LNCaP clone FGC (cell line): ENCODE measurements around the gene TJP1.

ENCODE experiments used
- DNase-seq: peaks from one replicate; pipeline ENCODE4 v3.0.0-alpha.2; 2011; ENCODE audit warnings: low read depth
- H3K4me3 ChIP-seq: 2 replicates; pipeline ENCODE4 v1.5.1; 2011; ENCODE audit warnings: mild to moderate bottlenecking, low read depth, low read length, control low read depth
- CTCF ChIP-seq: IDR thresholded peaks from 2 replicates; pipeline ENCODE4 v1.5.1; 2012; ENCODE audit warnings: mild to moderate bottlenecking; ENCODE audit not compliant: control insufficient read depth, insufficient read depth; ENCODE audit errors: extremely low read depth

TJP1 gene

GRCh38 chr15:29682361-29682760 lies 139.9 kb downstream of the TJP1 start:
- no peak for TF ChIP-seq CTCF
- no peak for DNase-seq
- H3K4me3 ChIP-seq, result no peak overlapping the region

- no peak for TF ChIP-seq CTCF
- no peak for DNase-seq
These were observed 140.3 kb downstream of the TJP1 start for GRCh38 chr15:29681946-29682345.

DNA sequence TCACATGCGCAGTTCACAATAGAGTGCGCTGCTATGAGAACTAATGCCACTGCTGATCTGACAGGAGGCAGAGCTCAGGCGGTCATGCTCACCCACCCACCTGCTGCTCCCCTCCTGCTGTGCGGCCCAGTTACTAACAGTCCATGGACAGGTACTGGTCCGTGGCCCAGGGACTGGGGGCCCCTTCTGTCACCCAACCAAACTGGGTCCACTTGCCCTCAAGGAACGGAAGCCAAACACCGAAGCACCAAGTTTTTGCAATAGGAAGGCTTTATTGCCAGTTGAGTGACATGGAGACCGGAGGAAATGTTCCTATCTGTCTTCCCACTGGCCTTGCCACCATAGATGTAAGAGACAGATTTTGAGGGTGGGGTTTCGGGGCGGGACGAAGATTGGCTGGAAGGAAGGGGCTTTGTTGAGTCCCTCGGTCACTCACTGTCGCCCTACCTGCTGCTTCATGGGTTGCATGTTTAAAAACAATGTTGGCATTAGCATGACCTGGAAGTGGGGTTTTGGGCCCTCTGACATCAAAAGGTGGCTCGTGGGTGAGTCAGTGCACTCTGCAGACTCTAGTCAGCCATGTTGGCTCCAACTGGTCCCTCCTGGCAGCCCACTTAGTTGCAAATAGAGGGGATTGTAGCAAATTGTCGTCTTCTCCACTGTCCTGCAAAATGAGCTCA lies 141.0 kb downstream of the TJP1 start:
- H3K4me3 ChIP-seq, result no peak overlapping the region
- DNase-seq, result no peak
- no peak for TF ChIP-seq CTCF

More at GRCh38 chr15:29681946-29682345, 140.3 kb downstream of the TJP1 start:
- no peak overlapping the region for H3K4me3 ChIP-seq

- 0 out of 2 replicates have a peak, but pooled peaks have one; percentile 14 for TF ChIP-seq CTCF
- no peak overlapping the region for H3K4me3 ChIP-seq
- DNase-seq, result no peak
These were observed 141.7 kb downstream of the TJP1 start for GRCh38 chr15:29680465-29681165.

- H3K4me3 ChIP-seq, result no peak overlapping the region
- DNase-seq, result no peak
- TF ChIP-seq CTCF, result no peak
These were observed 143.7 kb downstream of the TJP1 start for GRCh38 chr15:29678504-29679034.

DNA sequence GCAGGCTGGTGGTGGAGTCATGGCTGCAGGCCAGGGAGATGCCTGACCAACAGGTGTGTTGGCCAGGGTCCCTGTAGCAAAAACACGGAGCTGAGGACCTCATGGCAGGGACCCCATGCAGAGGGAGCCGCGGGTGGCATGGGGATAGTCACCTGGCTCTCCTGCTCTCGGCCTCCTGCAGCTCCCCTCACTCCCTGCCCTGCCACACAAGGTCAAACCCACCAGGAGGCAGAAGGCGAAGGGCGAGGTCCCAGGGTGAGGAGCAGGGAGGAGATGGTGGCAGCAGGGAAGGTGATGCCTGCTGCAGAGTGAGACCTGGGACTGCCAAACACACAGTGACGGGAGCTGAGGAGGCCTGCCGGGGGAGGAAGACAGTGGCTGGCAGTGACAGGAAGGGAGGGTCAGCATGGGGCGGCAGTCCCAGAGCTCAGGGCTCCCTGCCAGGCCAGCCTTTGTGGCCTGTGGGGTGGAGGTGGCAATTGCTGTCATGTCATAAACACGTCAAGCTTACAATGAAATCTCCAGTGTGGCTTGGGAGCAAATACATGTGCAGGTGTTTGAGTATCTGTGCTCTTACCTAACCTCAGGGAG lies 144.3 kb downstream of the TJP1 start:
- DNase-seq, result no peak
- no peak for TF ChIP-seq CTCF

More for the DNA sequence above, 144.3 kb downstream of the TJP1 start:
- H3K4me3 ChIP-seq, result no peak overlapping the region
